Thyroid gland (tissue), 4 donors: Measurements from ENCODE around the gene PSMC5.

Experiments used
- CTCF ChIP-seq, 6 experiments: fragments of 200-600 bp in 3 of 6; fragments of 450-650 bp in 3 of 6; sonication (generic) in 3 of 6; IDR thresholded peaks; one replicate each; pipeline ENCODE4 v1.5.1; 2016 to 2019; ENCODE audit warnings: antibody characterized with exemption in 6 of 6, mild to moderate bottlenecking in 2 of 6, inconsistent platforms in 1 of 6, moderate library complexity in 1 of 6
- POLR2A ChIP-seq, 2 donors: fragments of 450-650 bp; IDR thresholded peaks; one replicate each; pipeline ENCODE4 v1.6.1; 2017; ENCODE audit warnings: antibody characterized with exemption in 2 of 2, mild to moderate bottlenecking in 2 of 2, moderate library complexity in 1 of 2

- TF ChIP-seq CTCF (IDR thresholded peaks at IDR 0.05) (no peak), POLR2A (IDR thresholded peaks at IDR 0.05) (no peak)
These were observed 7.4 kb upstream of the PSMC5 start for GRCh38 chr17:63819585-63820537.
